ENCODE measurements around the gene CYP2U1. TPM values are rescaled to one million over a fixed set of nuclear protein-coding genes. Genes with fewer than 3 reads are reported as not detected.

CYP2U1 gene
- total RNA-seq, 1 experiment from 2014 or later: 2.0 TPM

GRCh38 chr4:107994894-107995293 is 63.5 kb downstream of the CYP2U1 start:
- Histone ChIP-seq H3K9me3 (no peaks in the 10 kb centered on the region), H3K4me3 (no peak overlapping the region), H3K27me3 (no peaks in the 10 kb centered on the region), H3K36me3 (no peaks in the 10 kb centered on the region)
- DNase-seq: no peak

- Histone ChIP-seq H3K27me3 (no peaks in the 10 kb centered on the region), H3K9me3 (no peaks in the 10 kb centered on the region), H3K36me3 (peaks cover 8% of the 10 kb centered on the region; the same call in 1 of the 2 replicates), H3K4me3 (no peak overlapping the region)
- peak; percentile 23 for DNase-seq
Observed at GRCh38 chr4:107996949-107997788, 65.8 kb downstream of the CYP2U1 start.

GRCh38 chr4:107997794-107998193 is 66.4 kb downstream of the CYP2U1 start:
- Histone ChIP-seq H3K36me3 (peaks cover 8% of the 10 kb centered on the region; the same call in 1 of the 2 replicates), H3K27me3 (no peaks in the 10 kb centered on the region), H3K9me3 (no peaks in the 10 kb centered on the region), H3K4me3 (no peak overlapping the region)
- no peak for DNase-seq

GRCh38 chr4:107999932-108000539 is 68.7 kb downstream of the CYP2U1 start:
- DNase-seq: no peak
- Histone ChIP-seq H3K27me3 (no peaks in the 10 kb centered on the region), H3K9me3 (no peaks in the 10 kb centered on the region), H3K4me3 (no peak overlapping the region), H3K36me3 (peaks cover 8% of the 10 kb centered on the region; the same call in 1 of the 2 replicates)

GRCh38 chr4:108001540-108002135 is 70.3 kb downstream of the CYP2U1 start:
- DNase-seq: no peak
- Histone ChIP-seq H3K9me3 (no peaks in the 10 kb centered on the region), H3K4me3 (no peak overlapping the region), H3K27me3 (no peaks in the 10 kb centered on the region), H3K36me3 (peaks cover 8% of the 10 kb centered on the region; the same call in 1 of the 2 replicates)

Other genes starting within 250 kb of the CYP2U1 start
- gene PAPSS1, start 211.3 kb upstream of the CYP2U1 start, total RNA-seq (2014; rRNA removed; shearing (Covaris generic); ENCODE audit: low replicate concordance): 12.3 and 12.6 TPM in 2 replicates
- 13.2 and 19.5 TPM in 2 replicates for gene SGMS2, start 106.6 kb upstream of the CYP2U1 start, total RNA-seq (2014; rRNA removed; shearing (Covaris generic); ENCODE audit: low replicate concordance)
- gene HADH, start 58.3 kb downstream of the CYP2U1 start, total RNA-seq (2014; rRNA removed; shearing (Covaris generic); ENCODE audit: low replicate concordance): 24.3 and 30.8 TPM in 2 replicates
- gene LEF1, start 237.4 kb downstream of the CYP2U1 start, total RNA-seq (2014; rRNA removed; shearing (Covaris generic); ENCODE audit: low replicate concordance): not detected in 2 replicates